Measurements from ENCODE around the gene FRMD4A. TPM values are rescaled to one million over a fixed set of nuclear protein-coding genes. Genes with fewer than 3 reads are reported as not detected.

The FRMD4A gene
- total RNA-seq, result 133 and 155 TPM in 2 replicates

DNA sequence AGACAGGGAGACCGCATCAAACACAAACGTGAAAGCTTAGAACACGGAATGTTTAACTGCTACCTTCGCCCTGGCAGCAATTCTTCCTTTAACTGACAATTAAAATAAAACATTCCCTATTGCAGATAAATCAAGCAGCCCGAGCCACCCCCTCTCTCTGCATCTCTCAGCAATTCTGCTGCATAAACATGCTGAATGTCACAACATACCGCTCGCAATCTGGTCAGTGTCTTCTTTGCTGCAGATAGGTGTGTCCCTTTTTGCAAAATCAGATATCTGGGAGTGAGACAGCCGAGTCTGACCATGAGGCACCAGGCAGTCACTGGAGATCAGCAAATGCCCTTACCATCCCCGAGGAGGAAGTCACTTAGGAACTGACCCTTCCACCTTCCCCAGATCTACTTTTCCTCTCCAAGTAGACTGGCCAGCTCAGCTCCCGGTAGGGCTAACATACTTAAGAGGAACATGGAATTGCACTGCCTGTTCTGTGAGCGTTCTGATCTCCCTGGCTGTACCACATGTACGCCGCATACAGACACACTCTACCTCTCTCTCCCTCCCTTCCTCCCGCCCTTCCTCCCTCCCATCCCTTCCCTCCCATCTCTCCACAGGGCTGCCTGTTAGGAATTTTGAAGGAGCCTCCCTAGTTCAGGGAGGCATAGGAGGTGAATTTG is at the start of gene FRMD4A:
FRMD4A (minus strand) TSS at position 537 of the 674 bp plus-strand sequence.

Small RNAs within 50 kb of the gene (small RNA-seq; reads per million reads assigned to genes)
- not detected for gene RNA5SP301

Data from thoracic aorta endothelial cell (primary cell).